Iris pigment epithelial cell (primary cell): Measurements from ENCODE around the gene CILP2.

Experiments used
- DNase-seq: peaks from one replicate; pipeline ENCODE4 v3.0.0-alpha.2; 2011; ENCODE audit warnings: low read depth

The CILP2 gene

GRCh38 chr19:19504754-19505668, 33.1 kb upstream of the CILP2 start:
- DNase-seq, result no peak

- DNase-seq, result no peak
These were observed 32.3 kb upstream of the CILP2 start for GRCh38 chr19:19505669-19506326.

DNA sequence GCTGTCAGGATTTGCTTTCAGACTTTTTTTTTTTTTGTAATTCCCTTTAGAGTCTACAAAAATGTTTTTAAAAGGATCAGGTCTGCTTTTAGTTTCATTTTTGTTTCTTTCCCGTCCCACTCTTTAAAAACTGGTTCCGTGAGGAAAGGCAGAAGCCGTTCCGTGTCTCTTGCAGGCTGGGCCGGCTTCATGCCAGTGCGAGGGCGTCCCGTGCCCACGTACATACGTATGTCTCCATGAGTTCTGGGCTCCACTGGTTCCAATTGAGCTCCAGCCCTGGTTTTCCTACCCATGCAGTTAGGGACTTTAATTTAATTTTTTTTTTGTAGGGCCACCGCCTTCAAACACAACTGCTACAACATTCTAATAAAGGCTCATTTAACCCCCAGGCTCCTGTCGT, 31.5 kb upstream of the CILP2 start:
- DNase-seq, result no peak

GRCh38 chr19:19507354-19507753, 30.7 kb upstream of the CILP2 start:
- DNase-seq, result no peak

- DNase-seq, result no peak
These were observed 29.8 kb upstream of the CILP2 start for GRCh38 chr19:19508217-19508616.

DNA sequence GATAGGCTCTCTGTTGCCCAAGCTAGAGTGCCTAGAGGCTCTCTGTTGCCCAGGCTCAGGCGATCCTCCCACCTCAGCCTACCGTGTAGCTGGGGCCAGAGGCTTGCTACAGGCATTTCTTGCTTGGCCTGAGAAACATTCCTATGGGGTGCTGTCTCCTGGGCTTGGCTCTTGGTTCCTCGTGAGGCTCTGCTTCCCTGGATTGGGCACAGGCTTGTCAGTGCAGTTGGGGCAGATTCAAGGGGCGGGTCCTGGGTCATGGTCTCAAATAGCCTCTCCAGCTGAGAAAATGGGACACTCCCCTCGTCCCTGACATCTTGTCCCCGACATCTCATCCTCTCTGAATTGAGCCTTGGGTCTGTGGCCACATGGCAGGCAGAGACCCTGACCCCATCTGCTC, 27.6 kb upstream of the CILP2 start:
- DNase-seq, result no peak

- DNase-seq, result no peak
These were observed 24.4 kb upstream of the CILP2 start for GRCh38 chr19:19513682-19514081.

DNA sequence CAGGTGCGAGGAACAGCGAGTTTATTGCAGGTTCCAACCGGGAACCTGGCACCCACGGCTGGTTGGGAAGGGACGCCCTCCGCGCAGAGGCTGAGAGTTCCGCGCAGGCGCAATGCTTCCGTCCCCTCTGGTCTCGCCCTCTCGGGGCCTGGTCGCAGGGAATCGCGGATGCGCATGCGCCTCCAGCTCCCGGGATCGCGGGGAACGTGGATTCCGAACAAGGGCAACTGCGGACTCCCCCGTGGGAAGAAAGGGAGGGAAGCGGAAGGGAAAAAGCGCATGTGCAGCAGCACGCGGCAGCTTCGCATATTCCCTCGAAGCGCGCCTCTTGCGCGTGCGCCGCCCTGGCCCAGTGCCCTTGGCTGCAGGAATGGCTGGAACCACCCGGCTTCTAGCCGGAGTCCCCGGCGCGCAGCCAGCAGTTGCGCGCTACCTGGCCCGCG, 23.8 kb upstream of the CILP2 start:
- peak; percentile 74 for DNase-seq

DNA sequence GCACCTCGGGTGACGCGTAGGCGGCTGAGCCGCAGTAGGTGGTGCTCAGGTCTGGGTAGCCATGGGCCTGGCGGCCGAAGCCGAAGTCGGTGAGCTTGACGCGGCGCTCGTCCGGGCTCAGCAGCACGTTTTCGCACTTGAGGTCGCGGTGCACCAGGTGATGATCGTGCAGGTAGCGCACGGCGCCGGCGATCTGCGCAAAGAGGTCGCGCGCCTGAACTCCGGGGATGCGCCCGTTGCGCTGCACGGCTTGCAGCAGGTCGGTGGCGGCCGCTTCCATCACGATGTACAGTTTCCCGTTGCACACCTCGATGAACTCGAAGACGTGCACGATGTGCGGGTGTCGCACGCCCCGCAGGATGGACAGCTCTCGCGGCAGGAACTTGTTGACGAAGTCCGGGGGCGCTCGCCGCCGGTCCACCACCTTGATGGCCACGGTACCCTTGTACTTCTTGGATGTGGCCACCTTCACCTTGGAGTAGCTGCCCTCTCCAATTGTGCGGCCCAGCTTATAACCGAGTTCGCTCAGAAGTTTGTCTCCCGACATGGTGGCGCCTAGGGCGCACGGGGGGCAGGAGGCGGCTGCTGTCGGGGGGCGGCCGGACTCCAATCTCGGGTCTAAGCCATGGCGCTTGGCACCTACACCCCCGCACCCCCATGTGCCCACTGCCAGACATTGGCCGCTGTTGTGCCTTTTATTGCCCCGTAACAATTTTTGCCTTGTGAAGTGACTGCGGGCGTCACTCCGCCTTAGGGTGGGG, 23.0 kb upstream of the CILP2 start, which contains the start of gene TSSK6:
Gene TSSK6, minus strand, starts transcription at position 668 of the 761 bp plus-strand sequence. Its CDS starts 121 bp downstream, at position 547.
- DNase-seq, result no peak

DNA sequence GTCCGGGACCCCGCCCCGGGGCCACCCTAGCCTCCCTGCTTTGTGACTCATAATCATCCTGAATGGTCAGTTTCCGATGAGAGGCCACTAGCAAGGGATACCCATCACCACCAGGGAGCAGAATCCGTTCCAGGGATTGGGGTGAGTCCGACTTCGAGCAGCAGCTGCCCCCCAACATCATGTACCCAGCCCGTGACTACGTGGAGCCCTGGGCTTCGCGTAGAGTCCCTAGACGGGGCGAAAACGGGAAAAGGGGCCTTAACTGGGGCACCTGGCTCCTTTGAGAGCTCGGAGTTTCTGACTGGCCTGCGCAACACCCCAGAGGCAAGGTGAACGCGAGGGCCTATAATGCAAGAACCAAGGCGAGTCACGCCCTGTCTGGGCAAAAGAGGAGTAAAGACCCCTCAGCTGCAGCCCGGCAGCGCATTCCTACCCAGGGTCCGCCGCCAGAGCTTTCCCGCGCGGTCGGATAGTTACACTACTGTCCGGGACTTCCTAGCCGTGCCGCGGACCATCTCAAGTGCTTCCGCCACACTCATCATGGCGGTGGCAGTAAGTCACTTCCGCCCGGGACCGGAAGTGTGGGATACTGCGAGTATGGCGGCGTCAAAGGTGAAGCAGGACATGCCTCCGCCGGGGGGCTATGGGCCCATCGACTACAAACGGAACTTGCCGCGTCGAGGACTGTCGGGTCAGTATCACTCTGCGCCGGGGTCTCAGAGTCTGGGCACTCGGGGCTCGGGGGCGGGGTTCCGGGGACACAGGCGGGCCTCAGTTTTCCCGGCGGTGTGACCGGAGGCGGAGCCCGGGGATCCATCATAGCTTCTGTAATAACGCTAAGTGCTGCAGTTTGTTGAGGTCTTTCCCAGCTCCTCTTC, 22.2 kb upstream of the CILP2 start, which contains the start of gene NDUFA13:
Gene NDUFA13, plus strand, starts transcription at position 584 of the 878 bp plus-strand sequence. Its CDS starts 14 bp downstream, at position 598.
- peak; percentile 92 for DNase-seq

DNA sequence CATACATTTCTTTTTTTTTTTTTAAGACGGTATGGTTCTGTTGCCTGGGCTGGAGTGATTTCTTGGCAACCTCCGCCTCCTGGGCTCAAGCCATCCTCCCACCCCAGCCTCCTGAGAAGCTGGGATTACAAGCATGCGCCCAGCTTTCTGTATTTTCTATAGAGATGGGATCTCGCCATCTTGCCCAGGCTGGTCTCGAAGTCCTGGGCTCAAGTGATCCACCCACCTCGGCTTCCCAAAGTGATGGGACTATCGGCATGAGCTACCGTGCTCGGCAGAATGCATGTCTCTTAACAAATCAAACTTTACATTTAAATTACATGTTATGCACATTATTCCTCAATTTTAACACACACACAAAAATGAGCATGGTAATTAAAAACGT, 20.8 kb upstream of the CILP2 start:
- DNase-seq, result no peak

DNA sequence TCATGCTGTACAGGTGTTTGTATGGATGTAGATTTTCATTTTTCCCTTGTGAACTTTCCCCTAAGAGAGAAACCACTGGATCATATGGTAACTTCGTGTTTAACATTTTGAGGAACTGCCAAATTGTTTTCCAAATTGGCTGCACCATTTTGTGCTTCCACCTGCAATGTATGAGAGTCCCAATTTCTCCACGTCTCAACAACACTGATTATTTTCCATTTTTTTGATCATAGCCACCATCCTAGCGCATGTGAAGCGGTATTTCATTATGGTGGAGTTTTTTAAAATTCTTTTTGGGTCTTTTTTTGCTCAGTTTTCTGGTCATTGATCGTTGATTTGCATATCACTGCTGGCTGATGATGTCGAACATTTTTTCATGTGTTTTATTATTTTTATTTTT, 17.1 kb upstream of the CILP2 start:
- no peak for DNase-seq

DNA sequence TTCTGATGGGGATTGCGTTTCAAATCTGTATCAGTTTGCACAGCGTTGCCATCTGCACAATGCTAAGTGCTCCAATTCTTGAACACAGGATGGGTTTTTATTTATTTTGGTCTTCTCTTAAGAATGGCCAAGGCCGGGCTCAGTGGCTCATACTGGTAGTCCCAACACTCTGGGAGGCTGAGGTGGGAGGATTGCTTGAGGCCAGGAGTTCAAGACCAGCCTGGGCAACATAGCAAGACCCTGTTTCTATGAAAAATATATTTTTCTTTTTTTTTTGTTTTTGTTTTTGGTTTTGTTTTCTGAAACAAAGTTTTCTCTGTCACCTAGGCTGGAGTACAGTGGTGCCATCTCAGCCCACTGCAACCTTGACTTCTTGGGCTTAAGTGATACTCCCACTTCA, 14.9 kb upstream of the CILP2 start:
- no peak for DNase-seq

GRCh38 chr19:19524053-19524452, 14.0 kb upstream of the CILP2 start:
- no peak for DNase-seq

DNA sequence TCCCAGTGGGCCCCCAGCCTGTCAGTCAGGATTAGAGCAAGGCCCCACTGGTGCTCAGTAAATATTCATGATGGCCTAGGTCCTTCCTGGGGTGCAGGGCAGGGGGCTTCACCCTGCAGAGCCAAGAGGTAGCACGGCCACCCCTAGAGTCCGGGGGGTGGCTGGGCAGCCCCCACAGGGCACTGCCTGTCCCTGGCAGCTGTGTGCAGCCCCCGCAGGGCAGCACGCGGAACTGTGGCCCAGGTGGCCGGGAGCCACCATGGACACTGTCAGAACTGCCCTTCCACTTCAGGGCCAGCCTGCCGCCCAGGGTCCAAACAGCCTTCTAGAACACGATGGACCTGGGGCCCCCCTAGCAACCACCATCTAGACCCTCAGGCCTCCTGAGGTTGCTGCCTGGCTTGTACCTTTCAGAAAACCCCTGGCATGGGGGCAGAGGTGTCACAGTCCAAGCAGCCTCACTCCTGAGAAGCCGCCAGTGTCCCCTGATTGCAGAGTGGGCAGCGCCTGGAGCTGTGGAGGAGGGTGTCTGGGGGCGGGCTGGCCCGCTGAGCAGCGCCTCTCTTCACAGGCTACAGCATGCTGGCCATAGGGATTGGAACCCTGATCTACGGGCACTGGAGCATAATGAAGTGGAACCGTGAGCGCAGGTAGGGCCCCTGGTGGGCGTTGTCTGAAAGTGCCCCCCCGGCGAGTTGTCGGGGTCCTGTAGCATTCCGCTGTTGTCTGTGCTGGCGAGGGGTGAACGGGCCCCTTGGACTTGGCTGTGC, 12.3 kb upstream of the CILP2 start:
- DNase-seq, result no peak

- DNase-seq, result no peak
These were observed 11.3 kb upstream of the CILP2 start for GRCh38 chr19:19526581-19527370.

DNA sequence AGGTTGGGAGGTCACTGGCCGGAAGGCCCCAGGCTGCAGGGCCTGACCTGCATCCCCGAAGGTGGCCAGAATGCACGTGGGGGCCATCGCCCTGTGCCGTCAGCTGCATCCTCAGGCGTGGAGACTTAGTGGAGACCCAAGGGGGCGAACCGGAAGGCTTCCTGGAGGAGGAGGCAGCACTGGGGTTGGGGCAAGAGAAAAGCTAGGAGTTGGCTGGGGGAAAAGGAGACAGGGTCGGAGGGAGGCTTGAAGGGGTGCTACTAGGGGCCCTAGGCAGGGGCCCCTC, 10.8 kb upstream of the CILP2 start:
- DNase-seq, result no peak

DNA sequence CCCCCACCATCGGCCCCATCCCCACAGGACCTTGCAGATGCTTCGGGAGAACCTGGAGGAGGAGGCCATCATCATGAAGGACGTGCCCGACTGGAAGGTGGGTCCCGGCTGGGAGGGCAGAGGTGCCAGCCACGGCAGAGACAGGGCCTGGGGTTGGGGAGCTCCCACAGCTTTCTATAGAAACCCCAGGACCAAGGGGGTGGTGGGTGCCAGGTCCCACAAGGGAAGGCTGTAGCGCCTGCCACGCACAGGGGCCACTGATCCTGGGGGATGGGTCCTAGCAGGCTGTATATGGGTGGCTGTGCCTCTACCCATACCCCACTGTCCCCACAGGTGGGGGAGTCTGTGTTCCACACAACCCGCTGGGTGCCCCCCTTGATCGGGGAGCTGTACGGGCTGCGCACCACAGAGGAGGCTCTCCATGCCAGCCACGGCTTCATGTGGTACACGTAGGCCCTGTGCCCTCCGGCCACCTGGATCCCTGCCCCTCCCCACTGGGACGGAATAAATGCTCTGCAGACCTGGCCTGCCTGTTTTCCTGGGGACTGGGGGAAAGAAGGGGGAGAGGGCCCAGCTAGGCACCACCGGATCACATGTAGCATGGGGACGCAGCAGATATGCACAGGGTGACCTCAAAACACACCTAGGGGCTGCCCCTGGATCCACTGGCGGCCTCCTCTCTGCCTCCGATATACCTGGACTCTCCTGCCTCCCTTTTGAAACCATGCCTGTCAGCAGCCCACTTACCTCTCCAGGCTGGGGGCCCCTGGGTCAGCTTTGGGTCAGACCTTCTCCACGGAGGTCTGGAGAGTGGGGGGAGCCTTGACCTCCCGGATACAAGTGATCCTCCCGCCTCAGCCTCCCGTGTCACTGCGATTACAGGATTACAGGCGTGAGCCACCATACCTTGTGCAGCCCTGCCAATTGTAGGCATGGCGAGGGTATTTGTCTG, 10.1 kb upstream of the CILP2 start:
- DNase-seq, result no peak
